Osteocyte (in vitro differentiated cells): ENCODE measurements around the gene CREB3L2. TPM values are rescaled to one million over a fixed set of nuclear protein-coding genes. Genes with fewer than 3 reads are reported as not detected.

ENCODE experiments used
- DNase-seq: peaks from one replicate; pipeline ENCODE4 v3.0.0; 2021; ENCODE audit warnings: mixed read lengths; ENCODE audit not compliant: unreplicated experiment; ENCODE audit errors: extremely low spot score
- H3K27ac Mint-ChIP-seq: one replicate; pipeline ENCODE4 v1.8.0; 2021; ENCODE audit warnings: mild to moderate bottlenecking, mixed read lengths; ENCODE audit not compliant: unreplicated experiment
- H3K27me3 Mint-ChIP-seq: one replicate; pipeline ENCODE4 v1.8.0; 2021; ENCODE audit warnings: mixed read lengths; ENCODE audit not compliant: unreplicated experiment
- H3K36me3 Mint-ChIP-seq: one replicate; pipeline ENCODE4 v1.8.0; 2021; ENCODE audit warnings: mixed read lengths; ENCODE audit not compliant: unreplicated experiment
- H3K4me1 Mint-ChIP-seq: one replicate; pipeline ENCODE4 v1.8.0; 2021; ENCODE audit warnings: mixed read lengths; ENCODE audit not compliant: unreplicated experiment
- H3K4me3 Mint-ChIP-seq: one replicate; pipeline ENCODE4 v1.8.0; 2021; ENCODE audit warnings: mild to moderate bottlenecking, moderate library complexity, mixed read lengths; ENCODE audit not compliant: unreplicated experiment
- H3K9me3 Mint-ChIP-seq: one replicate; pipeline ENCODE4 v1.8.0; 2021; ENCODE audit warnings: mixed read lengths; ENCODE audit not compliant: unreplicated experiment
- CTCF ChIP-seq: fragments of 200-600 bp; sonication (generic); IDR thresholded peaks from 2 replicates; pipeline ENCODE4 v1.5.0; 2021; ENCODE audit warnings: antibody characterized with exemption, mild to moderate bottlenecking, moderate library complexity
- total RNA-seq: library from RNA; stranded (reverse); gene quantifications from 2 replicates; pipeline ENCODE4 v1.2.1, GENCODE V29; 2021

CREB3L2 gene
- total RNA-seq, 1 donor from 2014 or later, result 144 TPM

DNA sequence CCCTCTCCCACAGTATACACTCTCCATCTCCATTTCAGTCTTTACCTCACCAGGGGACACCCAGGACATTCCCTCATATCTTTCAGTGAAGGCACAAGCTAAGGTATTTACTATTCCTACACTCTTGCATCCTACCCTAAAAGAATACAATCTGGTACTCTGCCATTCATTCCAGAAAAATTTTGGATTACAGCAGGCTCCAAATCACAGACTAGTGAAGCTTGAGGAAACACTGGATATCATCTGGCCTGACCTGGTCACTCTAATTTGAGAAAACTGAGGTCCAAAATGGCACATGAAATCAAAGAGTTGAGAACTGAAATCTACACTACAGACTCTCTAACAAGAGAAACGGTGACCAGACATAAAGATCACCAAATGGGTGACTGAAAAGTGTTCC, 61.7 kb downstream of the CREB3L2 start:
- H3K4me3 Mint-ChIP-seq, result no peak overlapping the region

GRCh38 chr7:137937202-137937560, 64.7 kb downstream of the CREB3L2 start:
- H3K27me3 Mint-ChIP-seq, result no peaks in the 10 kb centered on the region
- H3K27ac Mint-ChIP-seq, result peak overlapping the region; percentile 60
- H3K4me1 Mint-ChIP-seq, result peaks cover 76% of the 10 kb centered on the region
- no peaks in the 10 kb centered on the region for H3K9me3 Mint-ChIP-seq
- TF ChIP-seq CTCF, result no peak
- no peak overlapping the region for H3K4me3 Mint-ChIP-seq
- DNase-seq, result no peak
- H3K36me3 Mint-ChIP-seq, result peaks cover 7% of the 10 kb centered on the region

More for the DNA sequence above, 61.7 kb downstream of the CREB3L2 start:
- no peaks in the 10 kb centered on the region for H3K27me3 Mint-ChIP-seq
- H3K36me3 Mint-ChIP-seq, result peaks cover 7% of the 10 kb centered on the region
- TF ChIP-seq CTCF, result no peak
- no peaks in the 10 kb centered on the region for H3K9me3 Mint-ChIP-seq
- peaks cover 73% of the 10 kb centered on the region for H3K4me1 Mint-ChIP-seq
- peak overlapping the region; percentile 67 for H3K27ac Mint-ChIP-seq
- no peak for DNase-seq

- H3K4me3 Mint-ChIP-seq, result no peak overlapping the region
- DNase-seq, result no peak
- H3K27ac Mint-ChIP-seq, result peak overlapping the region; percentile 60
- TF ChIP-seq CTCF, result no peak
- peaks cover 76% of the 10 kb centered on the region for H3K4me1 Mint-ChIP-seq
- no peaks in the 10 kb centered on the region for H3K9me3 Mint-ChIP-seq
- peaks cover 5% of the 10 kb centered on the region for H3K36me3 Mint-ChIP-seq
- no peaks in the 10 kb centered on the region for H3K27me3 Mint-ChIP-seq
Measured at GRCh38 chr7:137936509-137937201, 65.2 kb downstream of the CREB3L2 start.

DNA sequence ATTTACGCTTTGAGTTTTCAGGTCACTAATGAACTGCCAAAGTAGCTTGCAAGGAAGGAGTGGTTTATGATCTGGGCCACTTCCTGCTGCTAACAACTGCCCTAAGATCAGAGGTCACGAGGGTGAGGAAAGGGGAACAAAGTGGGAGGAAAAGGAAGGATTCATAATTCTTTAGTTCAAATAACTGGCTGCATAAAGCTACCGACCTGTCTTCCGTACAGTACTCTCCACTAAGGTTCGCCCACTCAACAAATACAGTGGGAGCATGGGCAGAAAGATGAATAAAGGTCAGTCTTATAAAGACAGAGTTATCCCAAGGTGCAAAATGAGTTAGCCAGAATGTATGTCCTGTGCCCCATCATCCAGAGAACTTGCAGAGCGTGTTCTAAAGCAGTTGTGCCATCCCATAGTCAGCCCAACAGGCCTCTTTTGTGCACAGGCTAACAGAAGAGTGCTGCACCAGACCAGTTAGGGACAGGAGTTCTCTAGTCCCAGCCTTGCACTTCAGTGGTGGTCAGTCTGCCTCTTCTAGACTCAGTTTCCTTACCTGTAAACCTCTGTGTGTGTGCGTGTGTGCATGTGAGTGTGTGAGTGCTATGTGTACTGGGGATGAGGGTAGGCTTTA, 65.9 kb downstream of the CREB3L2 start:
- Mint-ChIP-seq H3K4me3 (no peak overlapping the region), H3K4me1 (peaks cover 75% of the 10 kb centered on the region)

More for the DNA sequence above, 65.9 kb downstream of the CREB3L2 start:
- no peak for DNase-seq
- no peaks in the 10 kb centered on the region for H3K9me3 Mint-ChIP-seq
- peaks cover under 1% of the 10 kb centered on the region for H3K36me3 Mint-ChIP-seq
- no peaks in the 10 kb centered on the region for H3K27me3 Mint-ChIP-seq
- H3K27ac Mint-ChIP-seq, result peak overlapping the region; percentile 60
- TF ChIP-seq CTCF, result no peak
